HEK293 (cell line): Measurements from ENCODE around the gene CASZ1.
A peak's percentile ranks its signal among the peaks of the same experiment; 100 is the strongest.

Experiments
- BCL11B ChIP-seq: fragments of 450-650 bp; formaldehyde crosslinking; IDR thresholded peaks from 2 replicates; pipeline ENCODE4 v1.5.1; 2016; ENCODE audit warnings: low read depth, missing biosample characterization, missing genetic modification characterization
- HOXA7 ChIP-seq: sonication (generic); formaldehyde crosslinking; IDR thresholded peaks from 2 replicates; pipeline ENCODE4 v1.8.1; 2022; ENCODE audit warnings: missing genetic modification reagents, borderline replicate concordance
- KLF16 ChIP-seq: fragments of 450-650 bp; formaldehyde crosslinking; IDR thresholded peaks from 2 replicates; pipeline ENCODE4 v1.5.1; 2017; ENCODE audit warnings: missing biosample characterization, missing genetic modification characterization
- MYNN ChIP-seq: fragments of 450-650 bp; formaldehyde crosslinking; IDR thresholded peaks from 2 replicates; pipeline ENCODE4 v1.5.1; 2016; ENCODE audit warnings: missing biosample characterization, missing genetic modification characterization, borderline replicate concordance
- REPIN1 ChIP-seq: fragments of 450-650 bp; formaldehyde crosslinking; IDR thresholded peaks from 2 replicates; pipeline ENCODE4 v1.5.1; 2017; ENCODE audit warnings: missing biosample characterization, missing genetic modification characterization, low read depth
- SCRT2 ChIP-seq: fragments of 450-650 bp; formaldehyde crosslinking; IDR thresholded peaks from 2 replicates; pipeline ENCODE4 v1.5.1; 2016; ENCODE audit warnings: missing biosample characterization, missing genetic modification characterization
- SP7 ChIP-seq: fragments of 450-650 bp; formaldehyde crosslinking; IDR thresholded peaks from 2 replicates; pipeline ENCODE4 v1.5.1; 2016; ENCODE audit warnings: missing biosample characterization, missing genetic modification characterization
- ZBTB21 ChIP-seq: fragments of 450-650 bp; formaldehyde crosslinking; IDR thresholded peaks from 2 replicates; pipeline ENCODE4 v1.5.1; 2017; ENCODE audit warnings: missing biosample characterization, missing genetic modification characterization
- ZIC2 ChIP-seq: fragments of 450-650 bp; formaldehyde crosslinking; IDR thresholded peaks from 2 replicates; pipeline ENCODE4 v1.5.1; 2016; ENCODE audit warnings: missing biosample characterization, missing genetic modification characterization
- ZNF114 ChIP-seq: fragments of 450-650 bp; formaldehyde crosslinking; IDR thresholded peaks from 2 replicates; pipeline ENCODE4 v1.5.0; 2017; ENCODE audit warnings: missing biosample characterization, missing genetic modification characterization
- ZNF121 ChIP-seq: fragments of 450-650 bp; formaldehyde crosslinking; IDR thresholded peaks from 2 replicates; pipeline ENCODE4 v1.5.1; 2016; ENCODE audit warnings: missing biosample characterization, missing genetic modification characterization
- ZNF157 ChIP-seq: fragments of 450-650 bp; formaldehyde crosslinking; IDR thresholded peaks from 2 replicates; pipeline ENCODE4 v1.5.1; 2016; ENCODE audit warnings: missing biosample characterization, missing genetic modification characterization
- ZNF23 ChIP-seq: fragments of 450-650 bp; formaldehyde crosslinking; IDR thresholded peaks from 2 replicates; pipeline ENCODE4 v1.5.1; 2016; ENCODE audit warnings: missing biosample characterization, missing genetic modification characterization, borderline replicate concordance
- ZNF280C ChIP-seq: fragments of 450-650 bp; formaldehyde crosslinking; IDR thresholded peaks from 2 replicates; pipeline ENCODE4 v1.5.1; 2016; ENCODE audit warnings: missing biosample characterization, missing genetic modification characterization
- ZNF341 ChIP-seq: fragments of 450-650 bp; formaldehyde crosslinking; IDR thresholded peaks from 2 replicates; pipeline ENCODE4; 2016; ENCODE audit warnings: low read depth, missing biosample characterization, missing genetic modification characterization
- ZNF394 ChIP-seq: fragments of 450-650 bp; formaldehyde crosslinking; IDR thresholded peaks from 2 replicates; pipeline ENCODE4 v1.5.1; 2016; ENCODE audit warnings: missing biosample characterization, missing genetic modification characterization, mild to moderate bottlenecking, moderate library complexity, borderline replicate concordance
- ZNF416 ChIP-seq: fragments of 450-650 bp; formaldehyde crosslinking; IDR thresholded peaks from 2 replicates; pipeline ENCODE4 v1.5.1; 2016; ENCODE audit warnings: missing biosample characterization, missing genetic modification characterization
- ZNF514 ChIP-seq: fragments of 450-650 bp; formaldehyde crosslinking; IDR thresholded peaks from 2 replicates; pipeline ENCODE4 v1.5.1; 2016; ENCODE audit warnings: missing biosample characterization, missing genetic modification characterization
- ZNF548 ChIP-seq: fragments of 450-650 bp; formaldehyde crosslinking; IDR thresholded peaks from 2 replicates; pipeline ENCODE4 v1.5.1; 2016; ENCODE audit warnings: missing biosample characterization, missing genetic modification characterization
- ZNF555 ChIP-seq: fragments of 450-650 bp; formaldehyde crosslinking; conservative IDR thresholded peaks from 2 replicates; pipeline ENCODE4 v1.5.1; 2017; ENCODE audit warnings: missing biosample characterization, mild to moderate bottlenecking, missing genetic modification characterization, inconsistent platforms
- ZNF626 ChIP-seq: fragments of 450-650 bp; sonication (Bioruptor Pico); formaldehyde crosslinking; IDR thresholded peaks from 2 replicates; pipeline ENCODE4 v1.5.1; 2018; ENCODE audit warnings: missing biosample characterization, missing genetic modification characterization, inconsistent platforms
- ZNF660 ChIP-seq: fragments of 450-650 bp; IDR thresholded peaks from 2 replicates; pipeline ENCODE4 v1.5.1; 2018; ENCODE audit warnings: missing biosample characterization, mild to moderate bottlenecking, missing genetic modification characterization
- ZNF747 ChIP-seq: fragments of 450-650 bp; formaldehyde crosslinking; IDR thresholded peaks from 2 replicates; pipeline ENCODE4 v1.5.1; 2016; ENCODE audit warnings: missing biosample characterization, missing genetic modification characterization
- ZNF76 ChIP-seq: fragments of 450-650 bp; formaldehyde crosslinking; IDR thresholded peaks from 2 replicates; pipeline ENCODE4; 2016; ENCODE audit warnings: low read depth, missing biosample characterization, missing genetic modification characterization, borderline replicate concordance
- ZSCAN4 ChIP-seq: fragments of 450-650 bp; formaldehyde crosslinking; IDR thresholded peaks from 2 replicates; pipeline ENCODE4 v1.5.1; 2017; ENCODE audit warnings: missing biosample characterization, missing genetic modification characterization
- TF ChIP-seq, protein P1 (sequence below): fragments of 450-650 bp; formaldehyde crosslinking; IDR thresholded peaks from 2 replicates; pipeline ENCODE4 v1.5.1; 2016; ENCODE audit warnings: missing biosample characterization, missing genetic modification characterization
- TF ChIP-seq, protein P2 (sequence below): fragments of 450-650 bp; formaldehyde crosslinking; IDR thresholded peaks from 2 replicates; pipeline ENCODE4 v1.5.1; 2016; ENCODE audit warnings: missing biosample characterization, missing genetic modification characterization
- TF ChIP-seq, protein P3 (sequence below): fragments of 450-650 bp; formaldehyde crosslinking; IDR thresholded peaks from 2 replicates; pipeline ENCODE4 v1.5.1; 2016; ENCODE audit warnings: missing biosample characterization, missing genetic modification characterization

Gene CASZ1

DNA sequence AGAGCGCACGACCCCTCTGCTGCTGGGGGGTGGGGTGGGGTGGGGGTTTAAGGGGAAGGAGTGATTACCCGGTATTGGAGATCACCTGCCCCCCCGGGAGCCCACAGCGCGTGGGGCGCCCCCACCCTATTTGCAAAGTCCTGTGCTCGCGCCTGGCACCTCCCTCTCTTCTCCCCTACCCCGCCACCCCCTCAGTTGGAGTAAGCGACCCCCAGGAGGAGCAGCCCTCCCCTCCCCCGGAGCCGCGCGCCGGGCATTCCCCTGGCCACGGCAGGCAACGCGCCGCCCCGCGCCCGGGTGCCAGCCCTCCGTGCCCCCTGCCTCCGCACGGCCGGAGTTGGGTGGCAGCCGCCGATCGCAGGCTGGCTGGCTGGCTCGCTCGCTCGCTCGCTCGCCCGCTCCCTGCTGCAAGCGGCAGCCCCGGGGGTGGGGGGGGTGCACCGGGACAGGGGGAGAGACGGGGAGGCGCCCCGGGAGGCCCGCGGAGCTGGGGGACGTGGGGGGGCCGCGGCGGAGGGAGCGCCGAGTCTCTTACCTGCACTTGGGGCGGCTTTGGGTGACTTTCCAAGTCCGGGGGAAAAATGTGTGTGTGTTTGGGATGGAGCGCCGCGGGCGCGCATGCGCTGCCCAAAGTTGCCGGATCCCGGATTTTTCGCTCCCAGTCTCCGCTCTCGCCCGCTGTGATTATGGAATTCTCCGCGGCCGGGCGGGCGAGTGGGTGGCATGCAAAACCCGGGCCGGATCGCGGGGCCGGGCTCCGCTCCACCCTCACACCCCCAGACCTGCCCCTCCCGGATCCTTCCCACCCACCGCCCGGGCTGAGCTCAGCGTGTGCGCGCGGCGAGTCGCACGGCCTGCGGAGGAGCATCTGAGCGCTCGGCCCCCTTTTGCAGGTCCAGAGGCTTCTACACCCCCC is at the start of gene CASZ1 (continued):
- TF ChIP-seq ZSCAN4 (peak; percentile 74), ZNF555 (tag by site-specific recombination) (no peak), BCL11B (tag by site-specific recombination) (peak; percentile 62; the same call in 1 of the 2 replicates), ZNF394 (tag by site-specific recombination) (peak; percentile 56; the same call in 1 of the 2 replicates), ZNF660 (tag by site-specific recombination) (peak; percentile 82), ZNF514 (tag by site-specific recombination) (no peak), SP7 (tag by site-specific recombination) (peak; percentile 89), REPIN1 (tag by site-specific recombination) (no peak; the same call in 1 of the 2 replicates), HOXA7 (CRISPR knock-in tag) (no peak), ZNF280C (no peak), ZNF157 (no peak), ZNF626 (no peak), ZNF747 (tag by site-specific recombination) (no peak), ZNF121 (tag by site-specific recombination) (no peak), ZBTB21 (tag by site-specific recombination) (peak; percentile 29; the same call in 1 of the 2 replicates), KLF16 (tag by site-specific recombination) (peak; percentile 100), ZNF548 (tag by site-specific recombination) (no peak), MYNN (tag by site-specific recombination) (no peak), ZNF114 (tag by site-specific recombination) (no peak), SCRT2 (peak; percentile 87), ZNF23 (no peak), ZNF416 (tag by site-specific recombination) (no peak), ZNF76 (peak; percentile 76), ZNF341 (tag by site-specific recombination) (no peak), ZIC2 (tag by site-specific recombination) (peak; percentile 75)
- TF ChIP-seq, protein P1, sequence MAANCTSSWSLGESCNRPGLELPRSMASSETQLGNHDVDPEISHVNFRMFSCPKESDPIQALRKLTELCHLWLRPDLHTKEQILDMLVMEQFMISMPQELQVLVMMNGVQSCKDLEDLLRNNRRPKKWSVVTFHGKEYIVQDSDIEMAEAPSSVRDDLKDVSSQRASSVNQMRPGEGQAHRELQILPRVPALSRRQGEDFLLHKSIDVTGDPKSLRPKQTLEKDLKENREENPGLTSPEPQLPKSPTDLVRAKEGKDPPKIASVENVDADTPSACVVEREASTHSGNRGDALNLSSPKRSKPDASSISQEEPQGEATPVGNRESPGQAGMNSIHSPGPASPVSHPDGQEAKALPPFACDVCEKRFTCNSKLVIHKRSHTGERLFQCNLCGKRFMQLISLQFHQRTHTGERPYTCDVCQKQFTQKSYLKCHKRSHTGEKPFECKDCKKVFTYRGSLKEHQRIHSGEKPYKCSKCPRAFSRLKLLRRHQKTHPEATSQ, result 0 out of 2 replicates have a peak, but pooled peaks have one; percentile 30
- TF ChIP-seq, protein P2, sequence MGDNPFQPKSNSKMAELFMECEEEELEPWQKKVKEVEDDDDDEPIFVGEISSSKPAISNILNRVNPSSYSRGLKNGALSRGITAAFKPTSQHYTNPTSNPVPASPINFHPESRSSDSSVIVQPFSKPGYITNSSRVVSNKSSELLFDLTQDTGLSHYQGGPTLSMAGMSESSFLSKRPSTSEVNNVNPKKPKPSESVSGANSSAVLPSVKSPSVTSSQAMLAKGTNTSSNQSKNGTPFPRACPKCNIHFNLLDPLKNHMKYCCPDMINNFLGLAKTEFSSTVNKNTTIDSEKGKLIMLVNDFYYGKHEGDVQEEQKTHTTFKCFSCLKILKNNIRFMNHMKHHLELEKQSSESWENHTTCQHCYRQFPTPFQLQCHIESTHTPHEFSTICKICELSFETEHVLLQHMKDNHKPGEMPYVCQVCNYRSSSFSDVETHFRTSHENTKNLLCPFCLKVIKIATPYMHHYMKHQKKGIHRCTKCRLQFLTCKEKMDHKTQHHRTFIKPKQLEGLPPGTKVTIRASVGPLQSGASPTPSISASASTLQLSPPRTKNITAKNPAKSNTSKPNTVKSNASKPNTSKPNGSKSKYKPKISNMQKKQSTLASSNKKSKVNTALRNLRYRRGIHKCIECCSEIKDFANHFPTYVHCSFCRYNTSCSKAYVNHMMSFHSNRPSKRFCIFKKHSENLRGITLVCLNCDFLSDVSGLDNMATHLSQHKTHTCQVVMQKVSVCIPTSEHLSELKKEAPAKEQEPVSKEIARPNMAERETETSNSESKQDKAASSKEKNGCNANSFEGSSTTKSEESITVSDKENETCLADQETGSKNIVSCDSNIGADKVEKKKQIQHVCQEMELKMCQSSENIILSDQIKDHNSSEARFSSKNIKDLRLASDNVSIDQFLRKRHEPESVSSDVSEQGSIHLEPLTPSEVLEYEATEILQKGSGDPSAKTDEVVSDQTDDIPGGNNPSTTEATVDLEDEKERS (tag by site-specific recombination), result peak; percentile 34; the same call in 1 of the 2 replicates
- TF ChIP-seq, protein P3, sequence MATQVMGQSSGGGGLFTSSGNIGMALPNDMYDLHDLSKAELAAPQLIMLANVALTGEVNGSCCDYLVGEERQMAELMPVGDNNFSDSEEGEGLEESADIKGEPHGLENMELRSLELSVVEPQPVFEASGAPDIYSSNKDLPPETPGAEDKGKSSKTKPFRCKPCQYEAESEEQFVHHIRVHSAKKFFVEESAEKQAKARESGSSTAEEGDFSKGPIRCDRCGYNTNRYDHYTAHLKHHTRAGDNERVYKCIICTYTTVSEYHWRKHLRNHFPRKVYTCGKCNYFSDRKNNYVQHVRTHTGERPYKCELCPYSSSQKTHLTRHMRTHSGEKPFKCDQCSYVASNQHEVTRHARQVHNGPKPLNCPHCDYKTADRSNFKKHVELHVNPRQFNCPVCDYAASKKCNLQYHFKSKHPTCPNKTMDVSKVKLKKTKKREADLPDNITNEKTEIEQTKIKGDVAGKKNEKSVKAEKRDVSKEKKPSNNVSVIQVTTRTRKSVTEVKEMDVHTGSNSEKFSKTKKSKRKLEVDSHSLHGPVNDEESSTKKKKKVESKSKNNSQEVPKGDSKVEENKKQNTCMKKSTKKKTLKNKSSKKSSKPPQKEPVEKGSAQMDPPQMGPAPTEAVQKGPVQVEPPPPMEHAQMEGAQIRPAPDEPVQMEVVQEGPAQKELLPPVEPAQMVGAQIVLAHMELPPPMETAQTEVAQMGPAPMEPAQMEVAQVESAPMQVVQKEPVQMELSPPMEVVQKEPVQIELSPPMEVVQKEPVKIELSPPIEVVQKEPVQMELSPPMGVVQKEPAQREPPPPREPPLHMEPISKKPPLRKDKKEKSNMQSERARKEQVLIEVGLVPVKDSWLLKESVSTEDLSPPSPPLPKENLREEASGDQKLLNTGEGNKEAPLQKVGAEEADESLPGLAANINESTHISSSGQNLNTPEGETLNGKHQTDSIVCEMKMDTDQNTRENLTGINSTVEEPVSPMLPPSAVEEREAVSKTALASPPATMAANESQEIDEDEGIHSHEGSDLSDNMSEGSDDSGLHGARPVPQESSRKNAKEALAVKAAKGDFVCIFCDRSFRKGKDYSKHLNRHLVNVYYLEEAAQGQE, result 0 out of 2 replicates have a peak, but pooled peaks have one; percentile 23
